ENCODE results near the gene PDZD2.

DNA sequence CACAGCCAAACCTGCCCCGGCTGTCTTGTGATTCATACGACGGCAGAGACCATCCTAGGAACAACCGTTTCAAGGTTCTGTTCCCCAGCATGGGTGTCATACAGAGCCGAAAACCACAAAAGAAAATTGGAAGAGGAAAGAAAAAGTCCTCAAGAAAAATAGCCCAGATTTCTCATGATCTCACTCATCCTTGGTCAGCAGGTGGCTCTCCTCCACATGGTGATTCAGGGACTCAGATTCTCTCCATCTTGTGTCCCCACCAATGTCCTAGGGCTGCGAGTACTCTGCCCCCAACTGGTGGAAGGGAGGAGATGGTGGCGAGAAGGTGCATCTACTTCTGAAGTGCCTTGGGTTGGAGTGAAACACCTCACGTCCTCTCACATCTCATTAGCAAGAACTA lies 25.6 kb downstream of the PDZD2 start:
- TF ChIP-seq, protein P1, sequence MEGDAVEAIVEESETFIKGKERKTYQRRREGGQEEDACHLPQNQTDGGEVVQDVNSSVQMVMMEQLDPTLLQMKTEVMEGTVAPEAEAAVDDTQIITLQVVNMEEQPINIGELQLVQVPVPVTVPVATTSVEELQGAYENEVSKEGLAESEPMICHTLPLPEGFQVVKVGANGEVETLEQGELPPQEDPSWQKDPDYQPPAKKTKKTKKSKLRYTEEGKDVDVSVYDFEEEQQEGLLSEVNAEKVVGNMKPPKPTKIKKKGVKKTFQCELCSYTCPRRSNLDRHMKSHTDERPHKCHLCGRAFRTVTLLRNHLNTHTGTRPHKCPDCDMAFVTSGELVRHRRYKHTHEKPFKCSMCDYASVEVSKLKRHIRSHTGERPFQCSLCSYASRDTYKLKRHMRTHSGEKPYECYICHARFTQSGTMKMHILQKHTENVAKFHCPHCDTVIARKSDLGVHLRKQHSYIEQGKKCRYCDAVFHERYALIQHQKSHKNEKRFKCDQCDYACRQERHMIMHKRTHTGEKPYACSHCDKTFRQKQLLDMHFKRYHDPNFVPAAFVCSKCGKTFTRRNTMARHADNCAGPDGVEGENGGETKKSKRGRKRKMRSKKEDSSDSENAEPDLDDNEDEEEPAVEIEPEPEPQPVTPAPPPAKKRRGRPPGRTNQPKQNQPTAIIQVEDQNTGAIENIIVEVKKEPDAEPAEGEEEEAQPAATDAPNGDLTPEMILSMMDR (IDR thresholded peaks at IDR 0.05; ENCODE audit: low read depth, low read length) = peak; percentile 43
- TF ChIP-seq EZH2phosphoT487 (IDR thresholded peaks at IDR 0.05; ENCODE audit: low read depth) = no peak

All from OCI-LY3 (cell line).